Measurements from ENCODE around the gene THOC3. TPM values are rescaled to one million over a fixed set of nuclear protein-coding genes. Genes with fewer than 3 reads are reported as not detected.
"Not testable (repeated sequence)": the region's sequence is repeated elsewhere in the genome, so short reads cannot be mapped to it uniquely, and the experiment has no call there.

THOC3 gene
- total and polyA plus RNA-seq, 2 of the 8 experiments (the other 6 are each of a cell fraction or from before 2014, with no cell fraction given): 60.2 to 82.7 TPM

DNA sequence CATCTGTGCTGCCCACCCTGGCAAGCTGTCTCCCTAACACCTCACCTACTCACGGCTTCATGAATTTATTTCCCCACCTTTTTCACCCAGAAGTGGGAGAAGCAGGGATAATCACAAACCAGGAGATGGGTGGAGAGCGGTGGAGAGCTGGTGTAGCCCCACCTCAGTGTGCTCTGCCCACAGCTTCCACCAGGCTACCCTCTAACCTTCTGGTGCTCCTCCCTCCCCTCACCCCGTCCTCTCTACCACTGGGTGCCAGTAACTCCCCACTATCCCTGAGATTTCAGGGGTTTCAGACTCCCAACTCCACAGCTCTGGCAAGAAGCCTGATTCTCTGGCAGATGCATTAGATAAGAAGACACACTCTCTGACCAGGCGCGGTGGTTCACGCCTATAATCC is 28.7 kb upstream of the THOC3 start:
- POLR2A ChIA-PET (ENCODE audit: partially characterized antibody); H4K5ac ChIP-seq (ENCODE audit: insufficient read length, low read depth, low read length); H4K8ac ChIP-seq (ENCODE audit: extremely low read depth, insufficient read depth, low read length); H3K4me3 ChIP-seq (ENCODE audit: extremely low read depth in 1 of 4, insufficient read depth in 2 of 4, low read depth in 3 of 4, low read length in 4 of 4); H2BK5ac ChIP-seq (ENCODE audit: low read depth, low read length); CTCF ChIA-PET (ENCODE audit: partially characterized antibody); H3K23ac ChIP-seq (ENCODE audit: insufficient read length); H3K18ac ChIP-seq (ENCODE audit: extremely low read depth, low read length); H3K4me2 ChIP-seq (ENCODE audit: insufficient read depth in 1 of 2, low read depth in 2 of 2, low read length in 2 of 2); H3K9me3 ChIP-seq (ENCODE audit: insufficient read depth in 2 of 2, low read depth in 1 of 2, low read length in 1 of 2); H3K4me1 ChIP-seq (replicated peaks in 1 of 4; ENCODE audit: control insufficient read depth in 3 of 4, insufficient read depth in 4 of 4, low read length in 3 of 4); H4K91ac ChIP-seq (replicated peaks; ENCODE audit: insufficient read length, low read length); H3K79me1 ChIP-seq (ENCODE audit: low read depth, low read length); FAIRE-seq; H3K56ac ChIP-seq (replicated peaks; ENCODE audit: insufficient read length, low read depth, low read length); H2BK15ac ChIP-seq (ENCODE audit: low read length); H3K36me3 ChIP-seq (ENCODE audit: control insufficient read depth in 2 of 4, insufficient read depth in 4 of 4, low read length in 3 of 4); H4K20me1 ChIP-seq (replicated peaks in 1 of 2; ENCODE audit: control insufficient read depth in 1 of 2, insufficient read depth in 2 of 2, low read length in 2 of 2); H2BK120ac ChIP-seq (replicated peaks; ENCODE audit: low read depth, low read length); DNase-seq (ENCODE audit: low read depth in 1 of 2, low spot score in 2 of 2); H3K14ac ChIP-seq (ENCODE audit: insufficient read length); H2BK12ac ChIP-seq (ENCODE audit: low read depth, low read length); H2BK20ac ChIP-seq (ENCODE audit: low read length); H3K23me2 ChIP-seq (ENCODE audit: low read depth, low read length); H3K27ac ChIP-seq (ENCODE audit: low read depth, low read length); H3K4ac ChIP-seq (replicated peaks; ENCODE audit: insufficient read length, low read depth, low read length); H3K79me2 ChIP-seq (ENCODE audit: control insufficient read depth in 1 of 2, insufficient read depth in 2 of 2, low read length in 2 of 2); H2AFZ ChIP-seq (ENCODE audit: low read length); H3K9ac ChIP-seq (replicated peaks in 1 of 4; ENCODE audit: extremely low read depth in 1 of 4, low read depth in 3 of 4, low read length in 3 of 4); H2AK5ac ChIP-seq (ENCODE audit: low read depth, low read length); H3K27me3 ChIP-seq (replicated peaks in 1 of 4; ENCODE audit: control insufficient read depth in 3 of 4, extremely low read depth in 1 of 4, insufficient read depth in 3 of 4, low read length in 3 of 4): not testable (repeated sequence)
- no CpG with 5 or more reads among the region's 6 CpGs for WGBS, 2 experiments (ENCODE audit: extremely low coverage in 1 of 2, insufficient coverage in 1 of 2, insufficient read length in 1 of 2, insufficient replicate concordance in 2 of 2, low coverage in 1 of 2, low lambda C conversion rate in 2 of 2, missing lambda C conversion rate in 1 of 2)

GRCh38 chr5:175995506-175995905 is 27.4 kb upstream of the THOC3 start:
- H2BK20ac ChIP-seq (ENCODE audit: low read length); H4K91ac ChIP-seq (replicated peaks; ENCODE audit: insufficient read length, low read length); H4K5ac ChIP-seq (ENCODE audit: insufficient read length, low read depth, low read length); H3K4me2 ChIP-seq (ENCODE audit: insufficient read depth in 1 of 2, low read depth in 2 of 2, low read length in 2 of 2); H3K79me2 ChIP-seq (ENCODE audit: control insufficient read depth in 1 of 2, insufficient read depth in 2 of 2, low read length in 2 of 2); FAIRE-seq; H3K27ac ChIP-seq (ENCODE audit: low read depth, low read length); H3K4me3 ChIP-seq (ENCODE audit: extremely low read depth in 1 of 4, insufficient read depth in 2 of 4, low read depth in 3 of 4, low read length in 4 of 4); H3K79me1 ChIP-seq (ENCODE audit: low read depth, low read length); H3K18ac ChIP-seq (ENCODE audit: extremely low read depth, low read length); H3K36me3 ChIP-seq (ENCODE audit: control insufficient read depth in 2 of 4, insufficient read depth in 4 of 4, low read length in 3 of 4); H4K8ac ChIP-seq (ENCODE audit: extremely low read depth, insufficient read depth, low read length); H3K27me3 ChIP-seq (replicated peaks in 1 of 4; ENCODE audit: control insufficient read depth in 3 of 4, extremely low read depth in 1 of 4, insufficient read depth in 3 of 4, low read length in 3 of 4); H3K4ac ChIP-seq (replicated peaks; ENCODE audit: insufficient read length, low read depth, low read length); H2BK5ac ChIP-seq (ENCODE audit: low read depth, low read length); H3K23ac ChIP-seq (ENCODE audit: insufficient read length); POLR2A ChIA-PET (ENCODE audit: partially characterized antibody); H2AK5ac ChIP-seq (ENCODE audit: low read depth, low read length); H3K23me2 ChIP-seq (ENCODE audit: low read depth, low read length); H2BK120ac ChIP-seq (replicated peaks; ENCODE audit: low read depth, low read length); H3K4me1 ChIP-seq (replicated peaks in 1 of 4; ENCODE audit: control insufficient read depth in 3 of 4, insufficient read depth in 4 of 4, low read length in 3 of 4); H3K56ac ChIP-seq (replicated peaks; ENCODE audit: insufficient read length, low read depth, low read length); DNase-seq (ENCODE audit: low read depth in 1 of 2, low spot score in 2 of 2); H2BK12ac ChIP-seq (ENCODE audit: low read depth, low read length); H2AFZ ChIP-seq (ENCODE audit: low read length); H2BK15ac ChIP-seq (ENCODE audit: low read length); H3K9ac ChIP-seq (replicated peaks in 1 of 4; ENCODE audit: extremely low read depth in 1 of 4, low read depth in 3 of 4, low read length in 3 of 4); H3K14ac ChIP-seq (ENCODE audit: insufficient read length); CTCF ChIA-PET (ENCODE audit: partially characterized antibody); H3K9me3 ChIP-seq (ENCODE audit: insufficient read depth in 2 of 2, low read depth in 1 of 2, low read length in 1 of 2); H4K20me1 ChIP-seq (replicated peaks in 1 of 2; ENCODE audit: control insufficient read depth in 1 of 2, insufficient read depth in 2 of 2, low read length in 2 of 2): not testable (repeated sequence)
- 100% methylated on average over 1 of the region's 6 CpGs; no CpG with 5 or more reads in 1 of the 2 experiments for WGBS, 2 experiments (ENCODE audit: extremely low coverage in 1 of 2, insufficient coverage in 1 of 2, insufficient read length in 1 of 2, insufficient replicate concordance in 2 of 2, low coverage in 1 of 2, low lambda C conversion rate in 2 of 2, missing lambda C conversion rate in 1 of 2)
